Neural progenitor cell (in vitro differentiated cells): ENCODE measurements around the gene HECTD2. TPM values are rescaled to one million over a fixed set of nuclear protein-coding genes. Genes with fewer than 3 reads are reported as not detected.

Experiments used
- DNase-seq: peaks from one replicate; pipeline ENCODE4 v3.0.0-alpha.2; 2016; ENCODE audit warnings: low spot score
- H2AFZ ChIP-seq: fragments of 200-600 bp; sonication (generic); replicated peaks from 2 replicates; pipeline ENCODE4 v1.6.1; 2016; ENCODE audit warnings: antibody characterized with exemption
- H3F3A ChIP-seq: fragments of 200-600 bp; sonication (generic); 2 replicates; pipeline ENCODE4 v1.6.1; 2016; ENCODE audit warnings: antibody characterized with exemption, low read depth
- H3K27ac ChIP-seq: fragments of 200-600 bp; sonication (generic); 2 replicates; pipeline ENCODE4 v1.5.1; 2016; ENCODE audit warnings: mild to moderate bottlenecking
- H3K27me3 ChIP-seq: fragments of 200-600 bp; sonication (generic); 2 replicates; pipeline ENCODE4 v1.6.1; 2016; ENCODE audit warnings: mild to moderate bottlenecking, moderate library complexity
- H3K36me3 ChIP-seq: fragments of 200-600 bp; sonication (generic); 2 replicates; pipeline ENCODE4 v1.5.1; 2016
- H3K4me1 ChIP-seq: fragments of 200-600 bp; sonication (generic); 2 replicates; pipeline ENCODE4 v1.6.1; 2016; ENCODE audit warnings: mixed run types
- H3K4me2 ChIP-seq: fragments of 200-600 bp; sonication (generic); 2 replicates; pipeline ENCODE4 v1.6.1; 2016
- H3K4me3 ChIP-seq: fragments of 200-600 bp; sonication (generic); 2 replicates; pipeline ENCODE4 v1.5.1; 2016
- H3K79me2 ChIP-seq: fragments of 200-600 bp; sonication (generic); 2 replicates; pipeline ENCODE4 v1.6.1; 2016; ENCODE audit warnings: low read depth
- H3K9ac ChIP-seq: fragments of 200-600 bp; sonication (generic); 2 replicates; pipeline ENCODE4 v1.6.1; 2016
- H3K9me3 ChIP-seq: fragments of 200-600 bp; sonication (generic); 2 replicates; pipeline ENCODE4 v1.5.1; 2016; ENCODE audit warnings: low read depth
- H4K20me1 ChIP-seq: fragments of 200-600 bp; sonication (generic); 2 replicates; pipeline ENCODE4 v1.6.1; 2016; ENCODE audit warnings: low read depth
- H3K27ac Mint-ChIP-seq: 3 replicates; pipeline ENCODE4 v1.8.0; 2021; ENCODE audit warnings: mixed read lengths
- H3K27me3 Mint-ChIP-seq: 2 replicates; pipeline ENCODE4 v1.8.0; 2022; ENCODE audit warnings: low read depth, mild to moderate bottlenecking, inconsistent platforms, moderate library complexity, mixed read lengths; ENCODE audit not compliant: insufficient read depth
- H3K36me3 Mint-ChIP-seq: 3 replicates; pipeline ENCODE4 v1.8.0; 2021; ENCODE audit warnings: mixed read lengths
- H3K4me1 Mint-ChIP-seq: 3 replicates; pipeline ENCODE4 v1.8.0; 2021; ENCODE audit warnings: mixed read lengths
- H3K4me3 Mint-ChIP-seq: 3 replicates; pipeline ENCODE4 v1.8.0; 2021; ENCODE audit warnings: mild to moderate bottlenecking, moderate library complexity, mixed read lengths
- H3K9me3 Mint-ChIP-seq: 3 replicates; pipeline ENCODE4 v1.8.0; 2020; ENCODE audit warnings: mixed read lengths
- EZH2 ChIP-seq: fragments of 200-600 bp; sonication (generic); IDR thresholded peaks from 2 replicates; pipeline ENCODE4 v1.6.1; 2017; ENCODE audit warnings: antibody characterized with exemption, mild to moderate bottlenecking, moderate library complexity
- EZH2phosphoT487 ChIP-seq: fragments of 200-600 bp; sonication (generic); IDR thresholded peaks from 2 replicates; pipeline ENCODE4 v1.6.1; 2017; ENCODE audit warnings: antibody characterized with exemption
- total RNA-seq: library from RNA; depleted of rRNA; stranded (reverse); fragments of >200 nt; gene quantifications from 2 replicates; pipeline ENCODE4 v1.2.3, GENCODE V29; 2015; ENCODE audit warnings: low replicate concordance
- TF ChIP-seq, protein P1 (sequence below): fragments of 200-600 bp; sonication (generic); IDR thresholded peaks from 2 replicates; pipeline ENCODE4 v1.5.1; 2017; ENCODE audit warnings: antibody characterized with exemption, mild to moderate bottlenecking

Gene HECTD2
- total RNA-seq, 1 donor from 2014 or later: 51.5 TPM

DNA sequence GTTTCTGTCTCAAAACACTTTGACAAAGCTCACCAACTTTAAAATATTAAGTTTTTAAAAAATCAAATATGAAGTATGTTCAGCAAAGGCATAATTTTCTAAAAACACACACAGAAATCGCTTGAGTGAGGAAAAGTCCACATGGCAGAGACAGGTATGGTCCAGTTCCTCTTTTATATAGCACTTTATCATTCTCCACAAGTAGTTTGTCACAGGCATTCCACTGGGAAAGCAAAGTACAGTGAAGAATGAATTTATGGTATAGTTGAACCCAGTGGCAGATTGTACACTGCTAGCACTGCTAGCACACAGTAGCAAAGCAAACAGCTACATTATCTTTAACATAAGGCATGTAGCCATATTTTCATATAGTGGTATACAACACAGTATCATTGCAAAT lies 102.3 kb downstream of the HECTD2 start:
- H2AFZ ChIP-seq: no peak overlapping the region
- H3K27ac Mint-ChIP-seq: no peak overlapping the region

DNA sequence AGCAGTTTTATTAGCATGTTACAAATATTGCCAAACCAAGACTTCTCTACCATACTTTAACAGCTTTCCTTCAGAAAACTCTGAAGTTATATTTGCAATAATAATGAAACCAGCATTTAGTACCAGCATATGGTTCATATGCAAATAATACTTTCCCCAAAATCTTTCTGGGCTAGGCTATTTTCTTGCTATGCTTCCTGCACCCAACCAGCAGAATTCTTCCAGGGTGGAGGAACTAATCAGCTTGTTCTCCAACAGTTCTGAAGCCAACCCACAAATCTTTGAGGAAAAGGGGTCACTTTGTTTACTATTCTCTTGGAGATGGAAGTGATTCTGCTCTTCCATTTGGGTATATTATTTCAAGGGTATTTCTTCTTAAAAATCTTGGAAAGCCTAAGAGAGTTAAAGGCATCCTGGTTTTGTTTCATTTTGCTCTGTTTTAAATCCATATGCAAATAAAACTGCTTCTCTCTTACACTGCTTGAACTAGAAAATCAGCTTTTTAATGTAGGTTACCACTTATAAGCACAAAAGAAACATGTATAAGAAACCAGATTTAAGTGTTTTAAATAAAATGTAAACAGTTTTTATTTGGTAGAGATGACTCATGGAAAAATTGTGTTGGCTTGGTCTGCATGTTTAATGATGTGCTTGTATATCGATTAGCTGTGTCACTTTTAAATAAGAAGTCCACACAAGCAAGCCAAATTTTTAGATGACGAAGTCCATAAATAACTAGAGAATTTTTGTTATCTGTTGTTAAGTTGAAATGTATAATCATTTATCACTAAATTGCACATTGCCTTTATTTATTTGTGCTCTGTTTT lies 103.7 kb downstream of the HECTD2 start:
- no peaks in the 10 kb centered on the region for H4K20me1 ChIP-seq
- TF ChIP-seq, protein P1, sequence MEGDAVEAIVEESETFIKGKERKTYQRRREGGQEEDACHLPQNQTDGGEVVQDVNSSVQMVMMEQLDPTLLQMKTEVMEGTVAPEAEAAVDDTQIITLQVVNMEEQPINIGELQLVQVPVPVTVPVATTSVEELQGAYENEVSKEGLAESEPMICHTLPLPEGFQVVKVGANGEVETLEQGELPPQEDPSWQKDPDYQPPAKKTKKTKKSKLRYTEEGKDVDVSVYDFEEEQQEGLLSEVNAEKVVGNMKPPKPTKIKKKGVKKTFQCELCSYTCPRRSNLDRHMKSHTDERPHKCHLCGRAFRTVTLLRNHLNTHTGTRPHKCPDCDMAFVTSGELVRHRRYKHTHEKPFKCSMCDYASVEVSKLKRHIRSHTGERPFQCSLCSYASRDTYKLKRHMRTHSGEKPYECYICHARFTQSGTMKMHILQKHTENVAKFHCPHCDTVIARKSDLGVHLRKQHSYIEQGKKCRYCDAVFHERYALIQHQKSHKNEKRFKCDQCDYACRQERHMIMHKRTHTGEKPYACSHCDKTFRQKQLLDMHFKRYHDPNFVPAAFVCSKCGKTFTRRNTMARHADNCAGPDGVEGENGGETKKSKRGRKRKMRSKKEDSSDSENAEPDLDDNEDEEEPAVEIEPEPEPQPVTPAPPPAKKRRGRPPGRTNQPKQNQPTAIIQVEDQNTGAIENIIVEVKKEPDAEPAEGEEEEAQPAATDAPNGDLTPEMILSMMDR: no peak
- TF ChIP-seq EZH2 (no peak), EZH2phosphoT487 (no peak)
- no peak for DNase-seq
- H3K9me3 ChIP-seq: peaks cover 6% of the 10 kb centered on the region
- H3K79me2 ChIP-seq: no peaks in the 10 kb centered on the region
- no peak overlapping the region for H3K4me3 Mint-ChIP-seq
- no peaks in the 10 kb centered on the region for H3F3A ChIP-seq
- no peaks in the 10 kb centered on the region for H3K9me3 Mint-ChIP-seq
- no peaks in the 10 kb centered on the region for H3K36me3 ChIP-seq
- no peak overlapping the region for H3K9ac ChIP-seq
- no peak overlapping the region for H2AFZ ChIP-seq
- H3K27me3 Mint-ChIP-seq: peaks cover 2% of the 10 kb centered on the region
- H3K27me3 ChIP-seq: no peaks in the 10 kb centered on the region
- no peaks in the 10 kb centered on the region for H3K4me1 ChIP-seq
- no peak overlapping the region for H3K27ac ChIP-seq
- H3K27ac Mint-ChIP-seq: no peak overlapping the region
- H3K4me2 ChIP-seq: no peak overlapping the region
- H3K36me3 Mint-ChIP-seq: peaks cover 24% of the 10 kb centered on the region
- H3K4me1 Mint-ChIP-seq: no peaks in the 10 kb centered on the region
- no peak overlapping the region for H3K4me3 ChIP-seq

More for the DNA sequence above, 102.3 kb downstream of the HECTD2 start:
- no peak overlapping the region for H3K9ac ChIP-seq
- H3K36me3 Mint-ChIP-seq: peaks cover 16% of the 10 kb centered on the region
- no peaks in the 10 kb centered on the region for H3K4me1 ChIP-seq
- H3K4me3 Mint-ChIP-seq: no peak overlapping the region
- H3K27me3 ChIP-seq: no peaks in the 10 kb centered on the region
- H3K9me3 ChIP-seq: peaks cover 3% of the 10 kb centered on the region
- H3K9me3 Mint-ChIP-seq: no peaks in the 10 kb centered on the region
- H4K20me1 ChIP-seq: no peaks in the 10 kb centered on the region
- TF ChIP-seq, protein P1: no peak
- TF ChIP-seq EZH2phosphoT487 (no peak), EZH2 (no peak)
- no peak overlapping the region for H3K27ac ChIP-seq
- peaks cover 2% of the 10 kb centered on the region for H3K27me3 Mint-ChIP-seq
- no peaks in the 10 kb centered on the region for H3K4me1 Mint-ChIP-seq
- no peak overlapping the region for H3K4me3 ChIP-seq
- no peak for DNase-seq
- H3K36me3 ChIP-seq: no peaks in the 10 kb centered on the region
- H3K4me2 ChIP-seq: no peak overlapping the region
- no peaks in the 10 kb centered on the region for H3K79me2 ChIP-seq
- H3F3A ChIP-seq: no peaks in the 10 kb centered on the region

DNA sequence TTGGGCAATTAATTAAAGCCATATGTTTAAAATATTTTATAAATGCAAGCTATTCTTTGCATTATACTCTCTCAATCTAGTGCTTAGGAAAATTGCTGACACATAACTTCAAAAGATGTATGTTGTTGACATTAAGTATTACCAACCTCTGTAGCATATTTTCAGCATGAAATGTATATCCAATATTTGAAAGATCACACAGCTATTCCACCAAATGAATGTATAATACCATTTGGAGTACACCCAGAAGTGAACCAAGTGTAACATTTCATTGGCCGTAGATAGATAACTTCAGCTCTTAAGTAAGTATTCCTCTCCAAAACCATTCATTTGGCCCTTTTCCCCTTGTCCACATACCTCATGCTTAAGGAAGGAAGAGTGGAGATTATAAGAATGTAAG lies 104.6 kb downstream of the HECTD2 start:
- Histone ChIP-seq H3F3A (no peaks in the 10 kb centered on the region), H3K27ac (no peak overlapping the region), H3K4me3 (no peak overlapping the region), H3K4me2 (no peak overlapping the region), H3K9me3 (peaks cover 6% of the 10 kb centered on the region), H4K20me1 (no peaks in the 10 kb centered on the region), H3K9ac (no peak overlapping the region), H2AFZ (no peak overlapping the region), H3K36me3 (no peaks in the 10 kb centered on the region), H3K27me3 (no peaks in the 10 kb centered on the region), H3K79me2 (no peaks in the 10 kb centered on the region), H3K4me1 (no peaks in the 10 kb centered on the region)
- Mint-ChIP-seq H3K9me3 (no peaks in the 10 kb centered on the region), H3K4me1 (no peaks in the 10 kb centered on the region), H3K27ac (no peak overlapping the region), H3K4me3 (no peak overlapping the region), H3K27me3 (peaks cover 2% of the 10 kb centered on the region), H3K36me3 (peaks cover 27% of the 10 kb centered on the region)
- DNase-seq: no peak
- TF ChIP-seq EZH2phosphoT487 (no peak), EZH2 (no peak)
- TF ChIP-seq, protein P1: no peak
